Fibroblast of mammary gland (primary cell): Measurements from ENCODE around the gene PAEP.

Source experiments
- DNase-seq: peaks from one replicate; pipeline ENCODE4 v3.0.0-alpha.2; 2010; ENCODE audit warnings: low read depth
- H3K4me3 ChIP-seq: 2 replicates; pipeline ENCODE4 v1.5.1; 2011; ENCODE audit warnings: low read depth, mild to moderate bottlenecking, low read length, moderate library complexity; ENCODE audit not compliant: control insufficient read depth
- CTCF ChIP-seq: conservative IDR thresholded peaks from 2 replicates; pipeline ENCODE4 v1.5.1; 2011; ENCODE audit warnings: low read depth, low read length, inconsistent platforms; ENCODE audit not compliant: control insufficient read depth, insufficient read depth

PAEP gene

GRCh38 chr9:135555910-135556309 is 5.6 kb upstream of the PAEP start:
- no peak for DNase-seq
- H3K4me3 ChIP-seq: no peak overlapping the region
- no peak for TF ChIP-seq CTCF

- peak; percentile 8 for DNase-seq
- no peak overlapping the region for H3K4me3 ChIP-seq
- TF ChIP-seq CTCF: no peak
Measured at GRCh38 chr9:135559606-135560005, 1.9 kb upstream of the PAEP start.

- DNase-seq: no peak
- H3K4me3 ChIP-seq: no peak overlapping the region
- TF ChIP-seq CTCF: no peak
Measured at GRCh38 chr9:135562235-135562745, 734 bp downstream of the PAEP start.

- no peak overlapping the region for H3K4me3 ChIP-seq
- TF ChIP-seq CTCF: no peak
- DNase-seq: no peak
Measured at GRCh38 chr9:135563039-135563476, 1.5 kb downstream of the PAEP start.

- no peak for TF ChIP-seq CTCF
- no peak for DNase-seq
Measured at GRCh38 chr9:135563858-135564257, 2.3 kb downstream of the PAEP start.

GRCh38 chr9:135565141-135565628 is 3.6 kb downstream of the PAEP start:
- no peak for TF ChIP-seq CTCF
- no peak overlapping the region for H3K4me3 ChIP-seq
- no peak for DNase-seq

More at GRCh38 chr9:135563858-135564257, 2.3 kb downstream of the PAEP start:
- H3K4me3 ChIP-seq: no peak overlapping the region

GRCh38 chr9:135565636-135566035 is 4.1 kb downstream of the PAEP start:
- TF ChIP-seq CTCF: no peak
- DNase-seq: no peak
- H3K4me3 ChIP-seq: no peak overlapping the region
